Choroid plexus epithelial cell (primary cell): ENCODE results near the gene ULBP2.
"Not testable (repeated sequence)": the region's sequence is repeated elsewhere in the genome, so short reads cannot be mapped to it uniquely, and the experiment has no call there.

Source experiments
- DNase-seq: peaks from one replicate; pipeline ENCODE4 v3.0.0-alpha.2; 2010; ENCODE audit warnings: low read depth
- H3K4me3 ChIP-seq: 2 replicates; pipeline ENCODE4 v1.5.1; 2011; ENCODE audit warnings: low read depth, mild to moderate bottlenecking, control low read depth, low read length, moderate library complexity
- CTCF ChIP-seq: conservative IDR thresholded peaks from 2 replicates; pipeline ENCODE4 v1.5.1; 2011; ENCODE audit warnings: low read depth, mild to moderate bottlenecking, control low read depth, inconsistent platforms, low read length, moderate library complexity

Gene ULBP2

DNA sequence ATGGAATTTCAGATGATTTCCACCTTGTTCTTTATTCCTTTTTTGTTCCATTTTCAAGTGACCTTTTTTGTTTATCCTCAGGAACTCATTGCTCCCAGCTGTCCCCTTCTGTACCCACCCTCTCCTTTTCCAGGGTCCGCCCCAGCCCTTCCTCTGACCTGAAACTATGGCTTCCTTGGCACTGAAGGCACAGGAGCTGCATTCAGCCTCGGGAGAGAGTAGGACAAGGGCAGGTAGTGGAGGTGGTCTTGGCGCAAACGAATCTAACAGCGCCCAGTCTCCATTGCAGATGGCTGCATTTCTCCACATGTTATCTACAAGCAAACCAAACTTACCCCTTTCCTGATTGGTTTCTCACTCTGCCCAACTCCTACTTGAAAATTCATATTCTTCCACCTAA, 8.8 kb upstream of the ULBP2 start:
- no peak overlapping the region for H3K4me3 ChIP-seq
- TF ChIP-seq CTCF = no peak
- no peak for DNase-seq

GRCh38 chr6:149933461-149933860, 8.4 kb upstream of the ULBP2 start:
- no peak for TF ChIP-seq CTCF
- no peak for DNase-seq

GRCh38 chr6:149934249-149935156, 7.3 kb upstream of the ULBP2 start:
- no peak overlapping the region for H3K4me3 ChIP-seq
- TF ChIP-seq CTCF = peak; percentile 73
- peak; percentile 74 for DNase-seq

More at GRCh38 chr6:149933461-149933860, 8.4 kb upstream of the ULBP2 start:
- no peak overlapping the region for H3K4me3 ChIP-seq

- no peak for TF ChIP-seq CTCF
- DNase-seq = no peak
- no peak overlapping the region for H3K4me3 ChIP-seq
Observed at GRCh38 chr6:149935246-149935645, 6.6 kb upstream of the ULBP2 start.

DNA sequence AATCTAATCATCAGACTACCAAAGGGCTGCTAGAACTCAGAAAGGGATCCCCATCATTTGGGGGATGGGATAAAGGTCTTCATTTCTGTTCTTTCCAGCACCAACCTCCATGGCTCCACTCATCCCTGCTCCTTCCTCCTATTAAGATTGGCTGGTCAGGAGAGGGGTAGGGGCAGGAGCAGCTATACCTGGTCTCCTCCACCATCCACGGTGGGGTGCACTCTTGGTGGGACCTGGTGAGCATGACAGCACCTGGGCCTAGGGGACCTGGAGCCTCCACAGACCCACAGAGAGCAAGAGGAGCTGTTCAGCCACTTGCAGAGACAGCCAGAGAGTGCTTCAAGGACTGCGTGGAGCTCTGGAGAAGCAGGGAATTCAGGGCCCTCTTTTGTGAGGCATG, 6.1 kb upstream of the ULBP2 start:
- no peak for TF ChIP-seq CTCF
- no peak for DNase-seq
- H3K4me3 ChIP-seq = no peak overlapping the region

DNA sequence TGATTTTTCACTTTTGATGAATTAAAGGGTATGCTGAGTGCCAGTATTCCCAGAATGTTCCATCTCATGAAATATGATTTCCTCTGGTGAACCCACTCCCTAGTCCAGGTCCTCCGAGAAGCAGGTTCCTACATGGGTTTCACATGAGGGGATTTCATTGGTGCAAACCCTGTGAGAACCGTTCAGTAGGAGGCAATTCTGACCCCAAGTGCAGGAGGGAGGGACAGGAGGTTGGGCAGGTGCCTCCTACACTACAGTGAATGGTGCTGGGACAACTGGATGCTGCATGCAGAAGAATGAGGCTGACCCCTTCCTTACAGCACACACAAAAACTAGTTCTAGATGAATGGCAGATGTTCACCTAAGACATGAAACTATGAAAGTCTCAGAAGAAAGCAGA, 5.1 kb upstream of the ULBP2 start:
- DNase-seq = no peak

DNA sequence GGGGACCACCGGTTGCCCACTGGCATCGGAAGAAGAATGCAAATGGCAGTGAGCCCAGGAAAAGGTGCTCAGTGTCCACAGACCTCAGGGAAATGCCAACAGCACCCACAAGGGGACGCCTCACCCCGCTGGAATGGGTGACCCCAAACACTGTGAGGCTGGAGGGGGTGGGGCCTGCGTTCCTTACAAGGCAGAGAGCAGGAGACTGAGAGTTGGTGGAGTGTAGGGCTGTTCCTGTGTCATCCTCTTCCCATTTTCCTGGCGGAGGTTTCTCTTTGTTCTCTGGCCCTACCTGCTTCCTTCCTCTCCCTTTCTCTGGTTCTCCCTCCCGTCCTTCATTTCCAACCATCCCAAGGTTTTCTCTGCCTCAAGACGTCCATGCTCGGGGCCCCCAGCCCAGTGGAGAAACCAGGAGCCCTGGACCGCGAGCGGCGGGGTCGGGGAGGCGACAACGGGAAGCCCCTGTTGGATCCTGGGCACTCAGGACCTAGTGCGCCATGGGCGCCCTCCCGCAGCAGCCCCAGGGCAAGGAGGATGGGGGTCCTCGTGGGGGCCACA, 3.7 kb upstream of the ULBP2 start:
- H3K4me3 ChIP-seq = peak overlapping the region; percentile 52
- DNase-seq = not testable (repeated sequence)

More for the DNA sequence above, 5.1 kb upstream of the ULBP2 start:
- TF ChIP-seq CTCF = no peak
- H3K4me3 ChIP-seq = no peak overlapping the region
